ENCODE measurements around the gene CYP27B1.

CYP27B1 gene

DNA sequence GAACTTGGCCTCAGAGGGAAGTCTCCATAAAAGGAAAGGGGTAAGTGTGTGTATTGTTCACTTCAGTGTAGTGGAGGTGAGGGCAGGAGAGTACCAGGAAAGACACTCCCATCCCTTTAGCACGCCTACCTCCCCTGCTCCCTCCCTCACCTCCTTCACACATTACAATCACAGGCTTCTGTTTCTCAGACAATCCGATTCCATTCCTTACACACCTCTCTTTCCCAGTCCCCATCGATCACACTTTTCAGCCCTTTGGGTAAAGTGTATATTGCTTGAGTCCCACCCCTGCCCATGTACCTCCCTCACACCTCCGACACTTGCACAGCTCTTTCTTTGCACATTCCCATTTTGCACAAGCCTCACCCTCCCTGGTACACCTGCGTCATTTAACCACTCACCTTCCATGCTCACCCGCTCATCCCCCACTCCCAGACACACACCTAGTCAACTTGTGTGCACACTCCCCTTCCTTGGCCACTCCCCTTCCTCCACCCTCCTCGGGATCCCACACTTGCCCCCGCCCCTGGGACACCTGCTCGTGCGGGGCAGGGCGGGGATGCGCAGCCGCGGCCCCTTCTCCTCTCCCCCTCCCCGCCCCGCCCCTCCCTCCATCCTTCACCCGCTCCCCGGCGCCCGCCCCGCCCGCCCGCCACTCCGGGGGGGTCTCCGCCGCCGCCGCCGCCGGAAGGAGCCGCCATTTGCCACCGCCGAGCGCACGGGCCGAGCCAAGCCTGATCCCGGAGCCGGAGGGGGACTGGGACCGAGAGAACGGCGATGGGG, 12.3 kb downstream of the CYP27B1 start, which contains the start of gene MARCHF9:
Gene MARCHF9, plus strand, starts transcription at position 693 of the 783 bp plus-strand sequence. CDS start 426 bp downstream, outside the sequence.
- peaks cover 39 to 66% (median 66%) of the 10 kb centered on the region in 11 experiments for H3K27me3 ChIP-seq
- peaks cover 43 to 59% (median 51%) of the 10 kb centered on the region in 10 experiments for H3K4me1 ChIP-seq
- H3K27ac ChIP-seq = peak within 1 kb of the TSS in 5 of 11 experiments; percentile 7 to 67 (median 52); a peak in 9 of 22 replicates
- H3K4me2 ChIP-seq = peak within 1 kb of the TSS; percentile 93 to 100 (median 99)
- peak within 1 kb of the TSS; percentile 50 to 87 (median 73) for H3K9ac ChIP-seq
- H3K9me3 ChIP-seq (replicated peaks in 1 of 11) = no peaks in the 10 kb centered on the region
- H3K4me3 ChIP-seq = peak within 1 kb of the TSS; percentile 60 to 84 (median 69)
- TF ChIP-seq Cebpa-rat (IDR thresholded peaks at IDR 0.05) = no peak
- H3K36me3 ChIP-seq = peaks cover 16 to 33% (median 16%) of the 10 kb centered on the region in 11 experiments
- peaks cover under 1 to 42% (median 13%) of the 10 kb centered on the region in 11 experiments; a peak in 15 of 22 replicates for H4K20me1 ChIP-seq

DNA sequence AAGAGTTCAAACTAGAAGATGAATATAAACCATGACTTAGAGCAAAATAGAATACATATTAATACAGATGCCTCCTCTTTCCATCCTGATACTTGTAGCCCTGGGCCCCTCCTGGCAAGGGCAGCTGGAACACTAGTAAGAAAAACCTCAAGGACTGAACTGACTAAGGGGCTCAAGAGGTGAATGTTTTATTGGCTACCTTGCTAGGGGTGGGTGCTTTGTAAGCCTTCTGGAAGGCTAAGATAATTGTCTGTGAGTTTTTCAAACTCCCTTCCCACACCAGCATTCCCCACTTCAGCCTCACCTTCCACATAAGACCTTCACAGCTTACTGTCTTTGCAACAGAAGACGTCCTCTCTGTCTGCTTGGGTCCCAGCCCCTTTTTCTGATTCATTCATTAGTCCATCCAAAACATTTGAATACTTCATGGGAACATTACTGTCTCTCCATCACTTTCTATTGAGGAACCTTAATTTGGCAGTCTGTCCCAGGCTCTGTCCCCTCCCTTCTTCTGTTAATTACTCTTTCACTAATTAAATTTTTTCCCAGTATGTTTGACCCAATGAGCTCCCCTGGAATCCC, 13.0 kb downstream of the CYP27B1 start:
- peaks cover 0 to 43% (median 12%) of the 10 kb centered on the region in 11 experiments; a peak in 15 of 22 replicates for H4K20me1 ChIP-seq
- H3K36me3 ChIP-seq = peaks cover 23 to 36% (median 24%) of the 10 kb centered on the region in 11 experiments
- H3K9me3 ChIP-seq (replicated peaks in 1 of 11) = no peaks in the 10 kb centered on the region
- H3K4me1 ChIP-seq = peaks cover 43 to 65% (median 51%) of the 10 kb centered on the region in 10 experiments
- peak overlapping the region; percentile 66 to 99 (median 83); a peak in 20 of 22 replicates for H3K4me2 ChIP-seq
- peak overlapping the region in 3 of 10 experiments; percentile 61 to 78 (median 69); a peak in 6 of 20 replicates for H3K4me3 ChIP-seq
- no peak overlapping the region for H3K27ac ChIP-seq
- H3K9ac ChIP-seq = no peak overlapping the region
- no peak for TF ChIP-seq Cebpa-rat (IDR thresholded peaks at IDR 0.05)
- H3K27me3 ChIP-seq = peaks cover 38 to 62% (median 60%) of the 10 kb centered on the region in 11 experiments

DNA sequence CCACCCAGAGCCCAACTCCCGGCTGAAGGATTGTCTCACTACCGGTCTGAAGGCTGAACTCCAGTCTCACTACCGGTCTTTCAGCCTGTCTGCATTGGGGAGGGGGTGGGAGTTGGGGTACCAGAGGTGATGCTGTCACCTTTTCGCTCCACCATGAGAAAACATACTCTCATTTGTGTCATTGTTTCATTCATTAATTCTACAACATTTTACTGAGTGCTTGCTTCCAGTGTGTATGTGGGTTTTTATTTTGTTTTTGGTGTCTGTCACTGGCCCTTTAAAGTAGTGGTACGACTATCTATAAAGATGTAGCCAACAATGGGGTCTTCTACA, 14.2 kb downstream of the CYP27B1 start:
- peaks cover 43 to 65% (median 51%) of the 10 kb centered on the region in 10 experiments for H3K4me1 ChIP-seq
- no peaks in the 10 kb centered on the region for H3K9me3 ChIP-seq (replicated peaks in 1 of 11)
- H3K4me3 ChIP-seq = peak overlapping the region; percentile 35 to 88 (median 68); a peak in 17 of 20 replicates
- no peak for TF ChIP-seq Cebpa-rat (IDR thresholded peaks at IDR 0.05)
- H4K20me1 ChIP-seq = peaks cover 0 to 51% (median 12%) of the 10 kb centered on the region in 11 experiments; a peak in 13 of 22 replicates
- H3K36me3 ChIP-seq = peaks cover 35 to 38% (median 36%) of the 10 kb centered on the region in 11 experiments
- peak overlapping the region in 7 of 11 experiments; percentile 22 to 96 (median 43); a peak in 9 of 22 replicates for H3K27ac ChIP-seq
- H3K9ac ChIP-seq = peak overlapping the region in 7 of 11 experiments; percentile 5 to 55 (median 43); a peak in 8 of 22 replicates
- H3K4me2 ChIP-seq = peak overlapping the region; percentile 68 to 99 (median 76)
- H3K27me3 ChIP-seq = peaks cover 26 to 50% (median 48%) of the 10 kb centered on the region in 11 experiments

DNA sequence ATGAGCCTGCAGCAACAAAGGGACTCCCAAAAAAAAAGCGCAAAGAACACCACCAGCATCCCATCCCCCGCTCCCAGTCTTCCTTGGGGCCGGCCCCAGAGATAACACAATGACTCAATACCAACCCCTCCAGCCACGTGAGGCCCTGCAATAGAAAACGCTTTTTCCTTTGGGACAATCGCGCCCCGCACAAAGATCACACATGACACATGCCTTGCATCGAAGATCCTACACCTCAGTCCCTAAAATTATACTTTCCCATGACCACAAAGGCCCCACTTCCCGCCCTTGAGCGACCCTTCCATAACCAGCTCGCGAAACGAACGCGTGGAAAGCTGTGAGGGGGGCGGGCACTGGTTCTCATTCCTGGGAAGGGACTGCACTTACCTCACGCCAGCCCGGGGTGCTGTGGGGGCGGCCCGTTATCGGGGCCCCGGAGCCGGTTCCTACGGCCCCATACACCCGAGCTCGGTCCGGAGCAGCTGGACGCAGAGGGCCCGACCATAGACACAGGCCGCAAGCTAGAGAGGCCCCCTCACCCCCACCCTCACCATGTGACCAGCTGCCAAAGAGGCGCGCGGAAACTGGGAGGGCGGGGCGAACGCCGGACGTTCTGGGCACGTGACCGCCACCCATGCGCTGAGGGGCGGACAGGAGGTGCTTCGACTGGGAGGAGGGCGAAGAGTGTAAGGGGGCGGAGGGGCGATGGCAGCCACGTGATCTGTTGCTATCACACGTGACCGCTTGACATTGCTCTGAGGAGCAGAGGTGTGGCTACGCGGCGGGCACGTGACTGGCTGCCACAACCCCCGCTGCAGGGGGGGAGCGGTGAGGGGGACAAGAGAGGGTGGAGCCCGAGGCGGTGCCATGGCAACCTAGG, 14.8 kb downstream of the CYP27B1 start, which contains the start of gene CDK4:
Gene CDK4, minus strand, starts transcription at position 523 of the 880 bp plus-strand sequence. CDS start 593 bp downstream, outside the sequence.
- Histone ChIP-seq H3K4me2 (peak within 1 kb of the TSS; percentile 87 to 99 (median 97)), H4K20me1 (peaks cover 0 to 57% (median 12%) of the 10 kb centered on the region in 11 experiments; a peak in 13 of 22 replicates), H3K9ac (peak within 1 kb of the TSS; percentile 88 to 98 (median 94)), H3K4me3 (peak within 1 kb of the TSS; percentile 75 to 96 (median 82)), H3K27me3 (peaks cover 20 to 43% (median 42%) of the 10 kb centered on the region in 11 experiments), H3K27ac (peak within 1 kb of the TSS; percentile 86 to 98 (median 94)), H3K36me3 (peaks cover 40 to 44% (median 42%) of the 10 kb centered on the region in 11 experiments), H3K4me1 (peaks cover 43 to 63% (median 51%) of the 10 kb centered on the region in 10 experiments), H3K9me3 (replicated peaks in 1 of 11) (no peaks in the 10 kb centered on the region)
- TF ChIP-seq Cebpa-rat (IDR thresholded peaks at IDR 0.05) = no peak

DNA sequence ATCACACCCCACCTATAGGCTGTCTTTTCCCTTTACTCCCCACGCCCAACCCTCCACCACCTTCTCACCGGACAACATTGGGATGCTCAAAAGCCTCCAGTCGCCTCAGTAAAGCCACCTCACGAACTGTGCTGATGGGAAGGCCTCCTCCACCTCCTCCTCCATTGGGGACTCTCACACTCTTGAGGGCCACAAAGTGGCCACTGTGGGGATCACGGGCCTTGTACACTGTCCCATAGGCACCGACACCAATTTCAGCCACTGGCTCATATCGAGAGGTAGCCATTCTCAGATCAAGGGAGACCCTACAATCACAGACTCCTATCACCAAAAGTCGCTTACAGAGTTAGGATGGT, 15.5 kb downstream of the CYP27B1 start:
- Histone ChIP-seq H3K9me3 (replicated peaks in 1 of 11) (no peaks in the 10 kb centered on the region), H3K9ac (peak overlapping the region; percentile 88 to 98 (median 94)), H3K27me3 (peaks cover 17 to 37% (median 36%) of the 10 kb centered on the region in 11 experiments), H3K4me1 (peaks cover 37 to 60% (median 45%) of the 10 kb centered on the region in 10 experiments), H3K4me3 (peak overlapping the region; percentile 75 to 96 (median 82)), H3K4me2 (peak overlapping the region; percentile 87 to 99 (median 97)), H4K20me1 (peaks cover 0 to 56% (median 12%) of the 10 kb centered on the region in 11 experiments; a peak in 13 of 22 replicates), H3K36me3 (peaks cover 46 to 51% (median 48%) of the 10 kb centered on the region in 11 experiments), H3K27ac (peak overlapping the region; percentile 86 to 98 (median 94))
- TF ChIP-seq Cebpa-rat (IDR thresholded peaks at IDR 0.05) = no peak

DNA sequence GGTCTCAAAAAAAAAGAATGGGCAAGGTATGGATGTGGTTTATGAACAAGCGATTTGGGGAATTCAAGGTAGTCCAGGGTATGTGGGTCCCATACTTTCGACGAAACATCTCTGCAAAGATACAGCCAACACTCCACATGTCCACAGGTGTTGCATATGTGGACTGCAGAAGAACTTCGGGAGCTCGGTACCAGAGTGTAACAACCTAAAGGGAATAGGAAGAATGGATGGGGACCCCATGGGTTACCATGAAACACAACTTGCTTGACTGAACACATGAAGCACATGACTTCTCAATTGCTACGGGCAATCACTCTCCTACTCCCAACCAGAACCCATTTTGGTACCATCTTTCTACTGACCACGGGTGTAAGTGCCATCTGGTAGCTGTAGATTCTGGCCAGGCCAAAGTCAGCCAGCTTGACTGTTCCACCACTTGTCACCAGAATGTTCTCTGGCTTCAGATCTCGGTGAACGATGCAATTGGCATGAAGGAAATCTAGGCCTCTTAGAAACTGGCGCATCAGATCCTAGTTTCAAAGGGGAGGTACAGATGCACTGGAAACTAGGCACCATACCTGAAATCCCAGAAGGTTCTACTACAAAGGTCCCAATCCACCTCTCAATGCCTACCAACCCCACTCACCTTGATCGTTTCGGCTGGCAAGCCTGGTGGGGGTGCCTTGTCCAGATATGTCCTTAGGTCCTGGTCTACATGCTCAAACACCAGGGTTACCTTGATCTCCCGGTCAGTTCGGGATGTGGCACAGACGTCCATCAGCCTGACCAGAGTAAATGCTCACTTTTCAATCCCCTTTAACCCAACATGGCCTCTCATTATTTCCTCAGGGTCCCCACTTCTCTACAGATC, 16.1 kb downstream of the CYP27B1 start:
- H3K27me3 ChIP-seq = peaks cover 16 to 31% (median 30%) of the 10 kb centered on the region in 11 experiments
- H3K4me2 ChIP-seq = peak overlapping the region; percentile 87 to 99 (median 97)
- no peak for TF ChIP-seq Cebpa-rat (IDR thresholded peaks at IDR 0.05)
- H3K4me3 ChIP-seq = peak overlapping the region; percentile 75 to 96 (median 82)
- H3K9ac ChIP-seq = peak overlapping the region; percentile 88 to 98 (median 94)
- peaks cover 0 to 56% (median 9%) of the 10 kb centered on the region in 11 experiments; a peak in 13 of 22 replicates for H4K20me1 ChIP-seq
- H3K36me3 ChIP-seq = peaks cover 46 to 57% (median 54%) of the 10 kb centered on the region in 11 experiments
- H3K27ac ChIP-seq = peak overlapping the region; percentile 86 to 98 (median 94); a peak in 21 of 22 replicates
- peaks cover 37 to 60% (median 45%) of the 10 kb centered on the region in 10 experiments for H3K4me1 ChIP-seq
- no peaks in the 10 kb centered on the region for H3K9me3 ChIP-seq (replicated peaks in 1 of 11)

DNA sequence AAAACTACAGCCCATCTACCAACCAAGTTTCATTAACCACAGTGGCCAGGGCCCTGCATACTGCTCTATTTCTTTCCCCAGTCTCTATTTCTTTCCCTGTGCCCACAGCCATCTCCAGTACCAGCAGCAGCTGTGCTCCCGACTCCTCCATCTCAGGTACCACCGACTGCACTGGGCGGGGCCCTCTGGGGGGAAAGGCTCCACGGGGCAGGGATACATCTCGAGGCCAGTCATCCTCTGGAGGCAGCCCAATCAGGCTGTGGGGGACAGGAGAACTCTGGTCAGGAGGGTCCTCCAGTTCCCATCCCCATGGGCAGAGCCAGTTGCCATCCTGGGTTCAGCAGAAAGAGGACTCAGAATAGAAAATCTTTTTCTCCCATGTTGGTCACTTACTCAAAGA, 17.8 kb downstream of the CYP27B1 start:
- TF ChIP-seq Cebpa-rat (IDR thresholded peaks at IDR 0.05) = no peak
- no peak overlapping the region for H3K4me3 ChIP-seq
- no peak overlapping the region for H3K4me2 ChIP-seq
- H4K20me1 ChIP-seq = peaks cover 0 to 58% (median 9%) of the 10 kb centered on the region in 11 experiments; a peak in 11 of 22 replicates
- peaks cover 46 to 59% (median 55%) of the 10 kb centered on the region in 11 experiments for H3K36me3 ChIP-seq
- 0 out of 22 replicates have a peak overlapping the region, but pooled peaks of 1 of the 11 experiments have one; percentile 3 for H3K9ac ChIP-seq
- H3K9me3 ChIP-seq (replicated peaks in 1 of 11) = no peaks in the 10 kb centered on the region
- H3K27ac ChIP-seq = no peak overlapping the region
- H3K27me3 ChIP-seq = peaks cover 5 to 14% (median 13%) of the 10 kb centered on the region in 11 experiments; a peak in 21 of 22 replicates
- peaks cover 38 to 60% (median 45%) of the 10 kb centered on the region in 10 experiments for H3K4me1 ChIP-seq

All from BLaER1 treated with 17β-estradiol and CSF1 and Interleukin-3, amounts not matched to agents 10 nM and 100 nM (cell line).